Endodermal cell (in vitro differentiated cells): ENCODE data around the gene BMP8A. TPM values are rescaled to one million over a fixed set of nuclear protein-coding genes. Genes with fewer than 3 reads are reported as not detected.

Experiments
- DNase-seq: peaks from one replicate; pipeline ENCODE4 v3.0.0-alpha.2; 2017
- H3K27ac ChIP-seq: 2 replicates; pipeline ENCODE4 v1.5.1; 2013; ENCODE audit warnings: mild to moderate bottlenecking, low read depth, low read length, moderate library complexity
- H3K27me3 ChIP-seq: 2 replicates; pipeline ENCODE4 v1.6.1; 2013; ENCODE audit warnings: mild to moderate bottlenecking, low read length, moderate library complexity; ENCODE audit not compliant: insufficient read depth, control insufficient read depth, poor library complexity, severe bottlenecking
- H3K36me3 ChIP-seq: 2 replicates; pipeline ENCODE4 v1.7.0; 2013; ENCODE audit warnings: mild to moderate bottlenecking, low read length, moderate library complexity; ENCODE audit not compliant: control insufficient read depth, insufficient read depth
- H3K4me1 ChIP-seq: one replicate; pipeline ENCODE4 v1.7.0; 2013; ENCODE audit warnings: low read length; ENCODE audit not compliant: control insufficient read depth, insufficient read depth
- H3K4me3 ChIP-seq: 2 replicates; pipeline ENCODE4 v1.5.1; 2013; ENCODE audit warnings: mild to moderate bottlenecking, low read length, moderate library complexity
- H3K9ac ChIP-seq: 2 replicates; pipeline ENCODE4 v1.6.1; 2013; ENCODE audit warnings: mild to moderate bottlenecking, low read length, moderate library complexity; ENCODE audit not compliant: poor library complexity, severe bottlenecking; ENCODE audit errors: extremely low read depth
- H3K9me3 ChIP-seq: 2 replicates; pipeline ENCODE4 v1.6.1; 2013; ENCODE audit warnings: mild to moderate bottlenecking, low read length, moderate library complexity; ENCODE audit not compliant: control insufficient read depth
- H3K27ac Mint-ChIP-seq: 2 replicates; pipeline ENCODE4 v1.8.0; 2020; ENCODE audit warnings: mixed read lengths
- H3K27me3 Mint-ChIP-seq: 2 replicates; pipeline ENCODE4 v1.8.0; 2021; ENCODE audit warnings: mild to moderate bottlenecking, mixed read lengths; ENCODE audit not compliant: insufficient read depth
- H3K36me3 Mint-ChIP-seq: 2 replicates; pipeline ENCODE4 v1.8.0; 2020; ENCODE audit warnings: low read depth, mixed read lengths
- H3K4me1 Mint-ChIP-seq: 2 replicates; pipeline ENCODE4 v1.8.0; 2020; ENCODE audit warnings: mixed read lengths
- H3K4me3 Mint-ChIP-seq: 2 replicates; pipeline ENCODE4 v1.8.0; 2020; ENCODE audit warnings: mild to moderate bottlenecking, moderate library complexity, mixed read lengths
- H3K9me3 Mint-ChIP-seq: 2 replicates; pipeline ENCODE4 v1.8.0; 2020; ENCODE audit warnings: mild to moderate bottlenecking, mixed read lengths
- WGBS, 2 experiments: methylation state at CpG; one replicate each; pipeline versions ENCODE4 v1.1.5 to v1.1.7; 2013; ENCODE audit warnings: missing lambda C conversion rate in 2 of 2, mixed read lengths in 1 of 2; ENCODE audit not compliant: insufficient coverage in 1 of 2, insufficient read length in 1 of 2; 5-methylcytosine and 5-hydroxymethylcytosine counted together
- total RNA-seq, 2 donors: library from RNA; stranded (reverse); fragmentation: NEBNext Ultra II Directional in 1 of 2; extraction: Animal tissue kit (Norgen Biotek cat#: 25700) in 1 of 2; gene quantifications; 2 replicates in 1 of 2; 3 replicates in 1 of 2; pipeline ENCODE4 v1.2.1, GENCODE V29; 2021
- TF ChIP-seq, protein P1 (sequence below): fragments of 200-600 bp; sonication (generic); conservative IDR thresholded peaks from 2 replicates; pipeline ENCODE4 v1.5.0; 2021; ENCODE audit warnings: antibody characterized with exemption, mild to moderate bottlenecking

BMP8A gene
- total RNA-seq, 2 donors from 2014 or later: 0.66 to 0.75 TPM

GRCh38 chr1:39573736-39574624, 82.5 kb downstream of the BMP8A start:
- H3K36me3 ChIP-seq: peaks cover 62% of the 10 kb centered on the region
- H3K9ac ChIP-seq: no peak overlapping the region
- no peaks in the 10 kb centered on the region for H3K9me3 Mint-ChIP-seq
- DNase-seq: no peak
- peak overlapping the region; percentile 85 for H3K4me3 ChIP-seq
- H3K4me1 Mint-ChIP-seq: peaks cover 41% of the 10 kb centered on the region
- H3K27ac ChIP-seq: no peak overlapping the region
- TF ChIP-seq, protein P1, sequence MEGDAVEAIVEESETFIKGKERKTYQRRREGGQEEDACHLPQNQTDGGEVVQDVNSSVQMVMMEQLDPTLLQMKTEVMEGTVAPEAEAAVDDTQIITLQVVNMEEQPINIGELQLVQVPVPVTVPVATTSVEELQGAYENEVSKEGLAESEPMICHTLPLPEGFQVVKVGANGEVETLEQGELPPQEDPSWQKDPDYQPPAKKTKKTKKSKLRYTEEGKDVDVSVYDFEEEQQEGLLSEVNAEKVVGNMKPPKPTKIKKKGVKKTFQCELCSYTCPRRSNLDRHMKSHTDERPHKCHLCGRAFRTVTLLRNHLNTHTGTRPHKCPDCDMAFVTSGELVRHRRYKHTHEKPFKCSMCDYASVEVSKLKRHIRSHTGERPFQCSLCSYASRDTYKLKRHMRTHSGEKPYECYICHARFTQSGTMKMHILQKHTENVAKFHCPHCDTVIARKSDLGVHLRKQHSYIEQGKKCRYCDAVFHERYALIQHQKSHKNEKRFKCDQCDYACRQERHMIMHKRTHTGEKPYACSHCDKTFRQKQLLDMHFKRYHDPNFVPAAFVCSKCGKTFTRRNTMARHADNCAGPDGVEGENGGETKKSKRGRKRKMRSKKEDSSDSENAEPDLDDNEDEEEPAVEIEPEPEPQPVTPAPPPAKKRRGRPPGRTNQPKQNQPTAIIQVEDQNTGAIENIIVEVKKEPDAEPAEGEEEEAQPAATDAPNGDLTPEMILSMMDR: no peak
- no peaks in the 10 kb centered on the region for H3K27me3 ChIP-seq
- H3K27me3 Mint-ChIP-seq: peaks cover 6% of the 10 kb centered on the region
- H3K4me1 ChIP-seq: peaks cover 8% of the 10 kb centered on the region
- WGBS, 2 experiments: 79 to 83% methylated on average over 6 to 10 of the region's 12 CpGs
- H3K27ac Mint-ChIP-seq: no peak overlapping the region
- H3K36me3 Mint-ChIP-seq: peaks cover 64% of the 10 kb centered on the region
- no peaks in the 10 kb centered on the region for H3K9me3 ChIP-seq
- peak overlapping the region; percentile 87 for H3K4me3 Mint-ChIP-seq

GRCh38 chr1:39574646-39575045, 83.2 kb downstream of the BMP8A start:
- no peaks in the 10 kb centered on the region for H3K9me3 Mint-ChIP-seq
- peaks cover 35% of the 10 kb centered on the region for H3K4me1 Mint-ChIP-seq
- Histone ChIP-seq H3K36me3 (peaks cover 56% of the 10 kb centered on the region), H3K27me3 (no peaks in the 10 kb centered on the region), H3K9ac (peak overlapping the region; percentile 90), H3K27ac (no peak overlapping the region), H3K9me3 (no peaks in the 10 kb centered on the region), H3K4me3 (peak overlapping the region; percentile 85), H3K4me1 (peaks cover 1% of the 10 kb centered on the region)
- peaks cover 6% of the 10 kb centered on the region for H3K27me3 Mint-ChIP-seq
- H3K4me3 Mint-ChIP-seq: peak overlapping the region; percentile 87
- TF ChIP-seq, protein P1: no peak
- no peak for DNase-seq
- WGBS, 2 experiments: 69 to 77% methylated on average over 3 to 4 of the region's 5 CpGs
- H3K27ac Mint-ChIP-seq: no peak overlapping the region
- peaks cover 57% of the 10 kb centered on the region for H3K36me3 Mint-ChIP-seq

Other genes with a start within 250 kb of the BMP8A start
- gene PABPC4, start 85.2 kb downstream of the BMP8A start, total RNA-seq: 100 to 1,000 TPM; 230 to 270 TPM
- gene HEYL, start 148.0 kb downstream of the BMP8A start, total RNA-seq: 1 to 10 TPM; 1.2 to 1.5 TPM
- gene NT5C1A, start 180.5 kb downstream of the BMP8A start, total RNA-seq: not detected
- not detected for gene HPCAL4, start 199.8 kb downstream of the BMP8A start, total RNA-seq
- gene PPIE, start 247.2 kb downstream of the BMP8A start, total RNA-seq: 10 to 100 TPM; 39.5 to 59.4 TPM